HG03196 (cell line): ENCODE data around the gene BMPER.

Source experiments
- ATAC-seq: cut with Tn5 transposase; IDR thresholded peaks from one replicate; pipeline ENCODE4 v1.9.1; 2021; ENCODE audit not compliant: unreplicated experiment

Gene BMPER

GRCh38 chr7:33905389-33906032 lies at the start of gene BMPER:
Gene BMPER (plus strand): TSS chr7:33905539. CDS start chr7:33905614, 75 bp downstream.
- ATAC-seq, result no peak

- ATAC-seq, result no peak
Measured at GRCh38 chr7:33861947-33862346, 43.4 kb upstream of the BMPER start.

GRCh38 chr7:33862946-33863814 lies 42.2 kb upstream of the BMPER start:
- ATAC-seq, result no peak

- ATAC-seq, result no peak
Measured at GRCh38 chr7:33868166-33868565, 37.2 kb upstream of the BMPER start.

GRCh38 chr7:33869176-33869575 lies 36.2 kb upstream of the BMPER start:
- no peak for ATAC-seq

- ATAC-seq, result no peak
Measured at GRCh38 chr7:33870120-33870519, 35.2 kb upstream of the BMPER start.

GRCh38 chr7:33872870-33873269 lies 32.5 kb upstream of the BMPER start:
- ATAC-seq, result no peak

- no peak for ATAC-seq
Measured at GRCh38 chr7:33873518-33873917, 31.8 kb upstream of the BMPER start.

GRCh38 chr7:33873981-33874750 lies 31.2 kb upstream of the BMPER start:
- ATAC-seq, result no peak

GRCh38 chr7:33874943-33875342 lies 30.4 kb upstream of the BMPER start:
- no peak for ATAC-seq

- no peak for ATAC-seq
Measured at GRCh38 chr7:33876596-33877274, 28.6 kb upstream of the BMPER start.

GRCh38 chr7:33880787-33881186 lies 24.6 kb upstream of the BMPER start:
- ATAC-seq, result no peak

GRCh38 chr7:33881316-33881715 lies 24.0 kb upstream of the BMPER start:
- no peak for ATAC-seq

GRCh38 chr7:33882040-33882837 lies 23.1 kb upstream of the BMPER start:
- no peak for ATAC-seq

- ATAC-seq, result no peak
Measured at GRCh38 chr7:33882950-33883670, 22.2 kb upstream of the BMPER start.

GRCh38 chr7:33883671-33883965 lies 21.7 kb upstream of the BMPER start:
- ATAC-seq, result no peak

GRCh38 chr7:33885290-33886148 lies 19.8 kb upstream of the BMPER start:
- no peak for ATAC-seq

GRCh38 chr7:33886149-33886623 lies 19.2 kb upstream of the BMPER start:
- ATAC-seq, result no peak
